GM12801 (cell line): Measurements from ENCODE around the gene MYCBPAP.

Source experiments
- TF ChIP-seq, protein P1 (sequence below): IDR thresholded peaks from one replicate; pipeline ENCODE4 v1.5.1; 2011; ENCODE audit warnings: control low read depth; ENCODE audit not compliant: insufficient read length; ENCODE audit errors: extremely low read depth

The MYCBPAP gene

DNA sequence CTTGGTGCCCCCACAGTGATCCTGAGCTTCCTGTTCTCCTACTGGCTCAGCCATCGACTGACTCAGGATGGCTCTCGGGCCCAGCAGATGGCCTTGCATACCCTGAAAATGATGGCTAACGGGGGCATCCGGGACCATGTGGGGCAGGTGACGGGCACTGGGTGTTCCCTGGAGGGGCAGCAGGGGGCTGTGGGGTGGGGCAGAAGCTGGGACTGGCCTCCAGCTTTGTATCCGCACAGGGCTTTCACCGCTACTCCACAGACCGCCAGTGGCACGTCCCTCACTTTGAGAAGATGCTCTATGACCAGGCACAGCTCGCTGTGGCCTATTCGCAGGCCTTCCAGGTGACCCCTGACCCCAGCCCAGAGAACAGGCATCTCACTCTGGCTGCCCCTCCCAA, 41.7 kb downstream of the MYCBPAP start:
- TF ChIP-seq, protein P1, sequence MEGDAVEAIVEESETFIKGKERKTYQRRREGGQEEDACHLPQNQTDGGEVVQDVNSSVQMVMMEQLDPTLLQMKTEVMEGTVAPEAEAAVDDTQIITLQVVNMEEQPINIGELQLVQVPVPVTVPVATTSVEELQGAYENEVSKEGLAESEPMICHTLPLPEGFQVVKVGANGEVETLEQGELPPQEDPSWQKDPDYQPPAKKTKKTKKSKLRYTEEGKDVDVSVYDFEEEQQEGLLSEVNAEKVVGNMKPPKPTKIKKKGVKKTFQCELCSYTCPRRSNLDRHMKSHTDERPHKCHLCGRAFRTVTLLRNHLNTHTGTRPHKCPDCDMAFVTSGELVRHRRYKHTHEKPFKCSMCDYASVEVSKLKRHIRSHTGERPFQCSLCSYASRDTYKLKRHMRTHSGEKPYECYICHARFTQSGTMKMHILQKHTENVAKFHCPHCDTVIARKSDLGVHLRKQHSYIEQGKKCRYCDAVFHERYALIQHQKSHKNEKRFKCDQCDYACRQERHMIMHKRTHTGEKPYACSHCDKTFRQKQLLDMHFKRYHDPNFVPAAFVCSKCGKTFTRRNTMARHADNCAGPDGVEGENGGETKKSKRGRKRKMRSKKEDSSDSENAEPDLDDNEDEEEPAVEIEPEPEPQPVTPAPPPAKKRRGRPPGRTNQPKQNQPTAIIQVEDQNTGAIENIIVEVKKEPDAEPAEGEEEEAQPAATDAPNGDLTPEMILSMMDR: no peak

DNA sequence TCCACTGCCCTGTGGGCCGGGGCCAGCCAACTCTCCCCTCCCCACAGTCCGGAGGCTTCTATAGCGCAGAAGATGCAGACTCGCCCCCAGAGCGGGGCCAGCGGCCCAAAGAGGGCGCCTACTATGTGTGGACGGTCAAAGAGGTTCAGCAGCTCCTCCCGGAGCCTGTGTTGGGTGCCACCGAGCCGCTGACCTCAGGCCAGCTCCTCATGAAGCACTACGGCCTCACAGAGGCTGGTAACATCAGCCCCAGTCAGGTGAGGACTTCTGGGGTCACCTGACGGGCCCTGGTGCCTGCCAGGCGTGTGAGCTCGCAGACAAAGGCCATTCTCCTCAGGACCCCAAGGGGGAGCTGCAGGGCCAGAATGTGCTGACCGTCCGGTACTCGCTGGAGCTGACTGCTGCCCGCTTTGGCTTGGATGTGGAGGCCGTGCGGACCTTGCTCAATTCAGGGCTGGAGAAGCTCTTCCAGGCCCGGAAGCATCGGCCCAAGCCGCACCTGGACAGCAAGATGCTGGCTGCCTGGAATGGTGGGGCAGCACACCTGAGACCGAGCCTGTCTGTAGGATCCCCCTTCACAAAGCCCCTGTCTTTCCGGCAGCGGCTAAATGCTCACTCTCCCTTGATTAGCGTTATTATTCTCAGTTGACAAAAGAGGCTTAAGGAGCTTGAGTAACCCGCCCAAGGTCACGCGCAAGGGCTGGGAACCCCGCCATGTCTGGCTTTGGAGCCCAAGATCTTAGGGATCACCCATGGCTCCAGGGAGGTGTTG, 42.6 kb downstream of the MYCBPAP start:
- TF ChIP-seq, protein P1: no peak

DNA sequence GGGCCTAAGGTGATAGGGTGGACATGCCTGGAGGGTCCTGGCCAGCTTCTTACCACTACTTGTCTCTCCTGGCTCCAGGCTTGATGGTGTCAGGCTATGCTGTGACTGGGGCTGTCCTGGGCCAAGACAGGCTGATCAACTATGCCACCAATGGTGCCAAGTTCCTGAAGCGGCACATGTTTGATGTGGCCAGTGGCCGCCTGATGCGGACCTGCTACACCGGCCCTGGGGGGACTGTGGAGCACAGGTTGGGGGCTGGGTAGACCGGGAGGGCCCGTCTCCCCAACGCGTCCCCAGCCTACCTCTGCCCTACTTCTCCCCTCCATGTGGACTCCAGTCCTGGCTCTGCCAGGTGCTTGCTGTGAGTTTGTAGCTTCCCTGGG, 43.2 kb downstream of the MYCBPAP start:
- TF ChIP-seq, protein P1: no peak

DNA sequence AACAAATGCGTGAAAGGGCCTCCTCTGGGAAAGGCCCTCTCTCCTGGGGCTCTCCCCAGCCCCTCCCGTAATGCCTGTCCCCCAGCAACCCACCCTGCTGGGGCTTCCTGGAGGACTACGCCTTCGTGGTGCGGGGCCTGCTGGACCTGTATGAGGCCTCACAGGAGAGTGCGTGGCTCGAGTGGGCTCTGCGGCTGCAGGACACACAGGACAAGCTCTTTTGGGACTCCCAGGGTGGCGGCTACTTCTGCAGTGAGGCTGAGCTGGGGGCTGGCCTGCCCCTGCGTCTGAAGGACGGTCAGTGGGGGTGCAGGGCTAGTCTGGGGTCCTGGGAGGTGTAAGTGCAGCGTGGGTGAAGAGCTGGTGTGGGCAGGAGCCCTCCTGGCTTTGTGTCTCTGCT, 43.6 kb downstream of the MYCBPAP start:
- TF ChIP-seq, protein P1: no peak

DNA sequence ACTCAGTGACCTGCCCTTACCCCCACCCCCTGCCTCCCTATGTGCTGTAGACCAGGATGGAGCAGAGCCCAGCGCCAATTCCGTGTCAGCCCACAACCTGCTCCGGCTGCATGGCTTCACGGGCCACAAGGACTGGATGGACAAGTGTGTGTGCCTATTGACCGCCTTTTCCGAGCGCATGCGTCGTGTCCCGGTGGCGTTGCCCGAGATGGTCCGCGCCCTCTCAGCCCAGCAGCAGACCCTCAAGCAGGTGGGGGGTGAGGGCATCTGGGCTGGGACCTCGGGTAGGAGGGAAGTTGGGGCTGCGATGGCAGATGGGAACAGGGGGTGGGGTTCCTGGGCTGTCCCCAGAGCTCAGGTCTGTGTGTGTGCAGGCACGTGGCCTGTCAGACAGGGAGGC, 46.0 kb downstream of the MYCBPAP start:
- TF ChIP-seq, protein P1: no peak

DNA sequence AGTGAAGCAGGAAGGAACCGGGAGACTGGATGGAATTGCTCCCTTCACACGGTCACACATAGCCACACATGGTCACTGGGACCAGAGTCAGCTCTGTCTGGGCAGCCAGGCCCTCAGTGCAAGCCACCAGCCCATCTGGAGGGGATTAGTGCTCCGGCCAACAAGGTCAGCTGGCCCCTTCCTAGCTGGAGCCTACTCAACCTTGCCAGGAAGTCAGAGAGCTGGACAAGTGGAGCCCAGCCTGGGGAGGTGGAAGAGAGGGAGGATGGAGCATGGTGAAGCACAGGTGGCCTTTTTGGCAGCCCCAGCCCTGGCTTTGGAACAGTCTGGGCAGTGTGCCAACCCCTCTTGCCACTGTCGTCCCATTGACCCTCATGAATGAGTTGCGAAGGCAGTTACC, 48.6 kb downstream of the MYCBPAP start:
- TF ChIP-seq, protein P1: no peak

DNA sequence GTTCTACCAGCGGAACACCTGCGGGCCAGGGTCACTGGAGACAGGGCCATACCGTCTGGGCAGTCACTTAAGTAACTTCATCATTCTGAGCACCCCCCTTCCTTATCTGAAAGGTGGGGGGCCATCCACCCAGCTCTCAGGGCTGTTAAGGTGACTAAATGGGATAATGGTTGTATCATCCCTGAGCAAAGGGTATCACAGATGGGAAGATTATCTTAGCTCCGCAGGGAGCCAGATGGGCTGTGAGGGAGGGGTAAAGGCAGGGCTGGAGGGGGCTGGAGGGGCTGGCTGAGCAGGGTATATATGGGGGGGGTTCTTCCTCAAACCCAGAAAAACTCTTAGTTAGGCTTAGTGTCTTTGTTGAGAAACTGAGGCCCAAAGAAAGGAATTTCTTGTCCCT, 49.4 kb downstream of the MYCBPAP start:
- TF ChIP-seq, protein P1: no peak
